Fibroblast of skin of left quadriceps (primary cell): Measurements from ENCODE around the gene ITIH1.

Experiments used
- DNase-seq, 2 experiments: peaks; one replicate each; pipeline ENCODE4 v3.0.0-alpha.2; 2013; ENCODE audit warnings: low read depth in 2 of 2

ITIH1 gene

GRCh38 chr3:52839892-52840545, 62.6 kb downstream of the ITIH1 start:
- no peak for DNase-seq

GRCh38 chr3:52841211-52841980, 64.0 kb downstream of the ITIH1 start:
- DNase-seq = no peak
